Thyroid gland (tissue), 4 donors: ENCODE results near the gene NELL2. TPM values are rescaled to one million over a fixed set of nuclear protein-coding genes. Genes with fewer than 3 reads are reported as not detected.

ENCODE experiments used
- DNase-seq, 2 donors: peaks; one replicate each; pipeline ENCODE4 v3.0.0-alpha.2; 2019
- H3K27ac ChIP-seq, 3 donors: fragments of 200-600 bp; sonication (generic); 1 replicate in 2 of 3; 2 replicates in 1 of 3; pipeline ENCODE4 v1.5.1; 2016 to 2019; ENCODE audit warnings: mild to moderate bottlenecking in 1 of 3, moderate library complexity in 1 of 3
- H3K27me3 ChIP-seq: fragments of 200-600 bp; sonication (generic); one replicate; pipeline ENCODE4 v1.5.1; 2019
- H3K36me3 ChIP-seq, 2 donors: fragments of 200-600 bp; sonication (generic); one replicate each; pipeline ENCODE4 v1.5.1; 2016 to 2019
- H3K4me1 ChIP-seq, 2 donors: fragments of 200-600 bp; sonication (generic); one replicate each; pipeline ENCODE4 v1.5.1; 2017 to 2019
- H3K4me3 ChIP-seq, 3 donors: fragments of 200-600 bp; sonication (generic); replicated peaks in 1 of 3; 1 replicate in 2 of 3; 2 replicates in 1 of 3; pipeline ENCODE4 v1.5.1; 2016; ENCODE audit warnings: mild to moderate bottlenecking in 1 of 3
- H3K9me3 ChIP-seq: fragments of 200-600 bp; sonication (generic); one replicate; pipeline ENCODE4 v1.5.1; 2017
- POLR2A ChIP-seq, 2 donors: fragments of 450-650 bp; IDR thresholded peaks; one replicate each; pipeline ENCODE4 v1.6.1; 2017; ENCODE audit warnings: antibody characterized with exemption in 2 of 2, mild to moderate bottlenecking in 2 of 2, moderate library complexity in 1 of 2
- WGBS, 2 donors: methylation state at CpG; one replicate each; pipeline ENCODE4 v1.1.5; 2017; 5-methylcytosine and 5-hydroxymethylcytosine counted together
- intact Hi-C: fragments of 100-400 bp; cut with DNase I; formaldehyde crosslinking; loops from one replicate; pipeline ENCODE4 v1.15.1; 2023
- total RNA-seq, 4 donors: library from RNA; depleted of rRNA; stranded (reverse); fragments of >200 nt; gene quantifications; one replicate each; pipeline ENCODE4 v1.2.3, GENCODE V29; 2016
- TF ChIP-seq, protein P1 (sequence below), 6 experiments: fragments of 200-600 bp in 3 of 6; fragments of 450-650 bp in 3 of 6; sonication (generic) in 3 of 6; IDR thresholded peaks; one replicate each; pipeline ENCODE4 v1.5.1; 2016 to 2019; ENCODE audit warnings: antibody characterized with exemption in 6 of 6, mild to moderate bottlenecking in 2 of 6, inconsistent platforms in 1 of 6, moderate library complexity in 1 of 6

Gene NELL2
- total RNA-seq, 4 donors from 2014 or later = 22.2 to 32.0 (median 26.5) TPM

DNA sequence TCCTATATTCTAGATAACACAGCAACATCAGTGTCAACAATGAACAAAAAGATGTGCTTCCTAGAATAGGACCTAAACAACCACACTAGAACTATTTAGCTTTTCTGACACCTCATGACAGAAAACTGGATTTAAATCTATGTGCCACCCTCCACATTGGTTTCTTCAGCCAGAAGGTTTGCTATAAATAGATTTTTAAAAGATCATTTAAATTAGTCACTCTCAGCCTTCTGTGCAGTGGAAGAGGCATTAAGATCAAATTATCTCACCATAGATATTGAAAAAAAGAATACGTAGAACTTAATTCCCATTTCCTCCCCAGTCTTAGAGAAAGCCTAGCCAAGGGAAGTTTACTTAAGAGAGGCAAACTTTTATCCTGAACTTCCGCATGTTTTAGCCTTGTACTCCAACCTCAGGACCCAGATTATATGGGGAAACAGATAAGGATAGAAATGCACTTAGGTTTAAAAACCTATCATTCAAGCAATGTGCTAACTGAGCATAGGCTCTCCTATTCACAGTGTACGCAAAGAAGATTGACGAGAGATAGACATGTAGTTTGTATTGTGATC is 59.6 kb downstream of the NELL2 start:
- 86 to 90% methylated on average over 4 of the region's 4 CpGs for WGBS, 2 donors
- H3K4me1 ChIP-seq = no peaks in the 10 kb centered on the region
- no peaks in the 10 kb centered on the region for H3K9me3 ChIP-seq
- H3K27ac ChIP-seq = no peak overlapping the region
- intact Hi-C loops = no loop called here
- H3K36me3 ChIP-seq = no peaks in the 10 kb centered on the region
- no peak for DNase-seq
- no peak overlapping the region for H3K4me3 ChIP-seq
- no peaks in the 10 kb centered on the region for H3K27me3 ChIP-seq
- TF ChIP-seq, protein P1, sequence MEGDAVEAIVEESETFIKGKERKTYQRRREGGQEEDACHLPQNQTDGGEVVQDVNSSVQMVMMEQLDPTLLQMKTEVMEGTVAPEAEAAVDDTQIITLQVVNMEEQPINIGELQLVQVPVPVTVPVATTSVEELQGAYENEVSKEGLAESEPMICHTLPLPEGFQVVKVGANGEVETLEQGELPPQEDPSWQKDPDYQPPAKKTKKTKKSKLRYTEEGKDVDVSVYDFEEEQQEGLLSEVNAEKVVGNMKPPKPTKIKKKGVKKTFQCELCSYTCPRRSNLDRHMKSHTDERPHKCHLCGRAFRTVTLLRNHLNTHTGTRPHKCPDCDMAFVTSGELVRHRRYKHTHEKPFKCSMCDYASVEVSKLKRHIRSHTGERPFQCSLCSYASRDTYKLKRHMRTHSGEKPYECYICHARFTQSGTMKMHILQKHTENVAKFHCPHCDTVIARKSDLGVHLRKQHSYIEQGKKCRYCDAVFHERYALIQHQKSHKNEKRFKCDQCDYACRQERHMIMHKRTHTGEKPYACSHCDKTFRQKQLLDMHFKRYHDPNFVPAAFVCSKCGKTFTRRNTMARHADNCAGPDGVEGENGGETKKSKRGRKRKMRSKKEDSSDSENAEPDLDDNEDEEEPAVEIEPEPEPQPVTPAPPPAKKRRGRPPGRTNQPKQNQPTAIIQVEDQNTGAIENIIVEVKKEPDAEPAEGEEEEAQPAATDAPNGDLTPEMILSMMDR (IDR thresholded peaks at IDR 0.05) = no peak

DNA sequence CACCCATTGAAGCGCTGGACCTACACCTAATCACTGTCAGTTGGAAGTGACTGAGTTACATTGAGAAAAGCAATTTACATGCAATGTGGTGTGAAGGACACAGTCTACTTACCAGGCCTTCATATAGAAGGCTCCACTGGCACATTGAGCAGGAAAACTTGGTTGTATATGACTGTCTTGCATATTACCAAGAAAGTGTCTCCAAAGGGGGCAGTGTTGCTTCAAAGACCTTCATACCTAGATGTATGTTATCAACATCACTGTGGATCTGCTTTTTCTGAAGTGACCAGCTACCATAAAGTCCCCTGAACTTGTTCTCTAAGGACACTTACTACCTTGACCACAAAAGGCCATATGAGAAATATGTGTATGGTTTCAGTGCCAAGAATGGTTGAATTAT is 64.1 kb downstream of the NELL2 start:
- Histone ChIP-seq H3K27ac (no peak overlapping the region), H3K4me1 (no peaks in the 10 kb centered on the region), H3K36me3 (no peaks in the 10 kb centered on the region), H3K4me3 (no peak overlapping the region), H3K27me3 (no peaks in the 10 kb centered on the region), H3K9me3 (no peaks in the 10 kb centered on the region)
- no peak for TF ChIP-seq POLR2A (IDR thresholded peaks at IDR 0.05)
- TF ChIP-seq, protein P1 (IDR thresholded peaks at IDR 0.05) = no peak
- intact Hi-C loops = no loop called here
- WGBS, 2 donors = 83 to 100% methylated on average over 1 of the region's 1 CpG
- no peak for DNase-seq

DNA sequence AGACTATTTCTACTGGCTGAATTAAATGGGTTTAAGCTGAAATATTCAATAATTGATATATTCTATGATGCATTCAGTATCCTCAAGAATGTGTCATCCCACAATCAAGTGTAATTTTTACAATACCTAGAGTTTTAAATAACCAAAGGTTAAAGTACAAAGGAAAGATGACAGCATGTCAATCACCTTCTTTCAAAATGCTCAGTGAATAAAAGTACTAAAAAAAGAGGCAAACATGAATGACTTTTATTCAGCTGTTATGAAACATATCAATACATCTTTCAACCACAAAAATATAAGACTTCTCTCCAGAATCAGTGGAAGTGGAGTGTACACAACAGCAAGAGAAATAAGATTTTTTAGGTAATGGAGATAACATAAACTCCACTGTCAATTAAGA is 72.0 kb downstream of the NELL2 start:
- no peak overlapping the region for H3K27ac ChIP-seq
- DNase-seq = no peak
- no peaks in the 10 kb centered on the region for H3K4me1 ChIP-seq
- TF ChIP-seq, protein P1 (IDR thresholded peaks at IDR 0.05) = no peak
- TF ChIP-seq POLR2A (IDR thresholded peaks at IDR 0.05) = no peak
- no peak overlapping the region for H3K4me3 ChIP-seq
- H3K27me3 ChIP-seq = no peaks in the 10 kb centered on the region
- H3K9me3 ChIP-seq = no peaks in the 10 kb centered on the region
- intact Hi-C loops = no loop called here
- H3K36me3 ChIP-seq = no peaks in the 10 kb centered on the region

DNA sequence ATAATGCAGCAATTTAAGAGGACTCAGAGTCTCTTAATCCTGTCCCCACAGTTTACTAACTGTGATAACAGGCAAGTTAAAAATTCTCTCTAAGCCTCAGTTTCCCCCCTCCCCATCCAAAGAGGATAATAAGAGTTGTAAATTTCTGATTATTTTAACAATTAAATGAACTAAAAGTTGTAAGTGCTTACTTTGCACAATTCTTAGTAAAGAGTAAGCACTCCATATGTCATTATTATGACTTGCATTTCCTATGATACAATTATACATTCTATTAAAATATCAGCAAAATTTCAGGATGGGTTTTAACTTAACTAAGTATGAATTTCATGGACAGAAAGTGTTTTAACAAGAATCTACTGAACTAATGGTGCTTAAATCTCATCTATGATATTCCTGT is 80.1 kb downstream of the NELL2 start:
- intact Hi-C loops = no loop called here

DNA sequence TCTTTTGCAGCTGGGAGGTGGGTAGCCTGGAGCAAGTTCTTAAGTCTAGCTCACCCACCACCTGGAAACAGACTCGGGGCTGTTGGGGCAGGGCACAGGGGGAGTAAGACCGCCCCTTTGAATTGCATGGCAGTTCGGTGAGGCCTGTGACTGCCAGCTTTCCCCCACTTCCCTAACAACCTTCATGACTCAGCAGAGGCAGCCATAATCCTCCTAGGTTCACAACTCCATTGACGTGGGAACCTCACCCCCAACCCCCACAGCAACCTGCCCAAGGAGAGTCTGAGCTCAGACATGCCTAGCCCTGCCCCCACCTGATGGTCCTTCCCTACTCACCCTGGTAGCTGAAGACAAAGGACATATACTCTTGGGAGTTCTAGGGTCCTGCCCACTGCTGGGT is 87.4 kb downstream of the NELL2 start:
- H3K36me3 ChIP-seq = no peaks in the 10 kb centered on the region
- no peak overlapping the region for H3K27ac ChIP-seq
- no peak overlapping the region for H3K4me3 ChIP-seq
- intact Hi-C loops = no loop called here
- DNase-seq = no peak
- 79 to 88% methylated on average over 4 of the region's 4 CpGs for WGBS, 2 donors
- no peaks in the 10 kb centered on the region for H3K9me3 ChIP-seq
- TF ChIP-seq, protein P1 (IDR thresholded peaks at IDR 0.05) = no peak
- TF ChIP-seq POLR2A (IDR thresholded peaks at IDR 0.05) = no peak
- H3K27me3 ChIP-seq = no peaks in the 10 kb centered on the region
- no peaks in the 10 kb centered on the region for H3K4me1 ChIP-seq

More for the DNA sequence above, 80.1 kb downstream of the NELL2 start:
- no peaks in the 10 kb centered on the region for H3K36me3 ChIP-seq
- H3K4me3 ChIP-seq = no peak overlapping the region
- H3K27me3 ChIP-seq = no peaks in the 10 kb centered on the region
- TF ChIP-seq, protein P1 (IDR thresholded peaks at IDR 0.05) = no peak
- TF ChIP-seq POLR2A (IDR thresholded peaks at IDR 0.05) = no peak
- H3K9me3 ChIP-seq = no peaks in the 10 kb centered on the region
- no peak overlapping the region for H3K27ac ChIP-seq
- no peak for DNase-seq
- H3K4me1 ChIP-seq = no peaks in the 10 kb centered on the region
